Stimulated activated memory B cell treated with anti-CD40 and anti-IgM and Interleukin-4, amounts not matched to agents 10 μg/mL and 1 μg/mL and 100 μg/mL, for 72 hours (primary cell): ENCODE measurements around the gene PACS1.

Experiments used
- ATAC-seq: fragments of 150-1000 bp; cut with Tn5 transposase; 2 replicates; pipeline ENCODE4 v1.10.0; 2021
- H3K27ac Mint-ChIP-seq: one replicate; pipeline ENCODE4 v1.8.0; 2022; ENCODE audit warnings: mild to moderate bottlenecking, mixed read lengths
- H3K27me3 Mint-ChIP-seq: one replicate; pipeline ENCODE4 v1.8.0; 2022; ENCODE audit warnings: mixed read lengths
- H3K36me3 Mint-ChIP-seq: one replicate; pipeline ENCODE4 v1.8.0; 2022; ENCODE audit warnings: mixed read lengths
- H3K4me1 Mint-ChIP-seq: one replicate; pipeline ENCODE4 v1.8.0; 2022; ENCODE audit warnings: mixed read lengths
- H3K4me3 Mint-ChIP-seq: one replicate; pipeline ENCODE4 v1.8.0; 2022; ENCODE audit warnings: mild to moderate bottlenecking, moderate library complexity, mixed read lengths
- H3K9me3 Mint-ChIP-seq: one replicate; pipeline ENCODE4 v1.8.0; 2022; ENCODE audit warnings: mixed read lengths

The PACS1 gene

DNA sequence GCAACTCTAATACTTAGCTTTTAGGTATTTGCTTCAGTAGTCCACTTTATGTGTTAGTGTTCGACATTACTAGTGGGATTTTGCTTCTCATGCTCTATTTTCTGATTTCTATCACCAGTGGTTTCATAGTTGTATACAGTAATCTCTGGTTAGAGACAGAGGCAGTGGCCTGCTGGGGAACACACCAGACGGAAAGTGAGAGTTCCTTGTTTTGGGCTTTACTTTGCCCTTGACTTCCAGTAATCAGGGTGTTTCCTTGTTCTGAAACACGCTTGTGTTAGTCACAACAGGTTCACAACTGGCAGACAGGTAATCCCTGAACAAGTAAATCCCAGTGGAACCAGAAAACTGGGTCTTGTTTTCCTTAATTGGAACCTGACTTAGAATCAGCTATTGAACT is 56.0 kb downstream of the PACS1 start:
- Mint-ChIP-seq H3K9me3 (no peaks in the 10 kb centered on the region), H3K4me1 (peaks cover 77% of the 10 kb centered on the region), H3K4me3 (peak overlapping the region; percentile 80), H3K27me3 (no peaks in the 10 kb centered on the region), H3K27ac (peak overlapping the region; percentile 93), H3K36me3 (peaks cover 5% of the 10 kb centered on the region)
- ATAC-seq = peak; percentile 68

DNA sequence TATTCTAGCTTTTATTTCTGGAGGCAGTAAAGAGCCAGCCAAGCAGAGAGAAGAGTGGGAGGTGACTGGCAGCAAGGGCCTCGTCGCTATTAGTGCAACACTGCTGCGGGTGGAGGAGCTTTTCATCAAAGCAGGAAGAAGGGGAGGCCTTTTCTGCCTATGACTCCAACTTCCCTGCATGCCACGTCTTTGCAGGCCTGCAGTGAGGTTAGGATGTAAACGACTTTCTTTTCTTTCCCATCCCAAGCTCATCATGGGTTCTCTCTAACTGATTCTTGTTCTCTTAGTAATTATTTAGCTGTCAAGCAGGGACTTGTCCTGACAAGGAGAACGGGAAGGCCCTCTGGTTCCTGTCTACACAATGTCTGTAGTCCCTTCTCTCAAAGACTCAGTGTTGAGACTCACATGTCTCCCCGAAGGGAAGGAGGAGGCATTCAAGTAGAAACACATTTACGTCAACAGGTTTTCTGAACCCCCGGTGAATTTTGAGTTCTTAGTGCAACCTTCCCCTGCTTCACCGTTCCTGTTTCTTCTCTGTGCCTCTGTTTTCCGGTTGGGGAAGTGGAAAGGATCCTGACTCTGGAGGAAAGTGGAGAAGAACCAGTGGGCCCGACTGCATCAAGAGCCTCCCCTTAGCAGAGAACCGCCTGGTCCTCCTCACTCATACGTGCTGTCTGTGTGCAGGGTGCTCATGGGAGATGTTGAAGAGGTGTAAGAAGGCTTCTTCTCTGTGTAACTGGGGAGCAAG is 56.9 kb downstream of the PACS1 start:
- peak; percentile 94 for ATAC-seq
- no peaks in the 10 kb centered on the region for H3K27me3 Mint-ChIP-seq
- H3K4me1 Mint-ChIP-seq = peaks cover 79% of the 10 kb centered on the region
- peak overlapping the region; percentile 80 for H3K4me3 Mint-ChIP-seq
- H3K27ac Mint-ChIP-seq = peak overlapping the region; percentile 93
- H3K36me3 Mint-ChIP-seq = peaks cover 2% of the 10 kb centered on the region
- H3K9me3 Mint-ChIP-seq = no peaks in the 10 kb centered on the region

DNA sequence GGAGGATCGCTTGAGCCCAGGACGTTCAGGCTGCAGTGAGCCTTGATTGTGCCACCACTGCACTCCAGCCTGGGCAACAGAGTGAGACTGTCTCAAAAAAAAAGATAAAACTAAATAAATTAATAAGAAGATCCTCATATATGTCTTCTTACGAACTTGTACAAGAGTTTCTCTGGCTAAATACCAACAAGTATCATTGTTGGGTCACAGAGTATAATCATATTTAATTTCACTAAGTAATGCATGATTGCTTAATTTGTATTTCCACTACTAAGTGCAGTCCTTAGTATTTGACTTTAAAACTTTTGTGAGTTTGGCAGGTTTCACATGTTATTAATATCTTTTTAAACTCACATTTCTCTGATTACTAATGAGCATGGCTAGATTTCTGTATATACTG is 60.9 kb downstream of the PACS1 start:
- peak overlapping the region; percentile 82 for H3K27ac Mint-ChIP-seq
- no peak for ATAC-seq
- no peaks in the 10 kb centered on the region for H3K9me3 Mint-ChIP-seq
- no peaks in the 10 kb centered on the region for H3K27me3 Mint-ChIP-seq
- H3K4me3 Mint-ChIP-seq = no peak overlapping the region
- peaks cover 83% of the 10 kb centered on the region for H3K4me1 Mint-ChIP-seq
- H3K36me3 Mint-ChIP-seq = peaks cover 6% of the 10 kb centered on the region

GRCh38 chr11:66131937-66132632 is 62.0 kb downstream of the PACS1 start:
- Mint-ChIP-seq H3K27me3 (no peaks in the 10 kb centered on the region), H3K4me1 (peaks cover 83% of the 10 kb centered on the region), H3K9me3 (no peaks in the 10 kb centered on the region), H3K4me3 (peak overlapping the region; percentile 41), H3K27ac (peak overlapping the region; percentile 82), H3K36me3 (peaks cover 6% of the 10 kb centered on the region)
- peak; percentile 31 for ATAC-seq

- no peak overlapping the region for H3K4me3 Mint-ChIP-seq
- H3K27me3 Mint-ChIP-seq = no peaks in the 10 kb centered on the region
- no peaks in the 10 kb centered on the region for H3K9me3 Mint-ChIP-seq
- H3K27ac Mint-ChIP-seq = peak overlapping the region; percentile 35
- ATAC-seq = no peak
- H3K36me3 Mint-ChIP-seq = peaks cover 6% of the 10 kb centered on the region
- H3K4me1 Mint-ChIP-seq = peaks cover 78% of the 10 kb centered on the region
Measured at GRCh38 chr11:66133216-66133775, 63.2 kb downstream of the PACS1 start.

DNA sequence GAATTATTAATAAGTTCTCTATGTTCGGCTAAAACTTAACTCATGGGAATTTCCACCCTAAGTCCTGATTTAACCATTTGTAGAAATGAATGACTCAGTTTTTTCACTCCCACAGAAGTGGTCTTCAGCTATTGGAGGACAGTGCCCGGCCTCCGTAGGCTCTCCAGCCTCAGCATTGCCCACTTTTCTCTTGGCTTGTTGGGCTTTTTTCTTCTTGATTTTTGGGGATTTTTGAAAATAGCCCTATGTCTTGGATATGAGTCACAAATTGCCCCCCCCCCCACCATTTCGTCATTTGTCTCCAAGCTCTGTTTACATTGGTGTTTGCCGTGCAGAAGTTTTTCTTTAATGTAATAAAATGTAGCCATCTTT is 66.7 kb downstream of the PACS1 start:
- Mint-ChIP-seq H3K27me3 (no peaks in the 10 kb centered on the region), H3K4me1 (peaks cover 72% of the 10 kb centered on the region), H3K9me3 (no peaks in the 10 kb centered on the region), H3K4me3 (no peak overlapping the region), H3K27ac (peak overlapping the region; percentile 56), H3K36me3 (peaks cover 6% of the 10 kb centered on the region)
- ATAC-seq = no peak

GRCh38 chr11:66139817-66140404 is 69.8 kb downstream of the PACS1 start:
- H3K36me3 Mint-ChIP-seq = no peaks in the 10 kb centered on the region
- peaks cover 70% of the 10 kb centered on the region for H3K4me1 Mint-ChIP-seq
- no peak overlapping the region for H3K4me3 Mint-ChIP-seq
- no peaks in the 10 kb centered on the region for H3K27me3 Mint-ChIP-seq
- peak overlapping the region; percentile 19 for H3K27ac Mint-ChIP-seq
- H3K9me3 Mint-ChIP-seq = no peaks in the 10 kb centered on the region
- no peak for ATAC-seq

DNA sequence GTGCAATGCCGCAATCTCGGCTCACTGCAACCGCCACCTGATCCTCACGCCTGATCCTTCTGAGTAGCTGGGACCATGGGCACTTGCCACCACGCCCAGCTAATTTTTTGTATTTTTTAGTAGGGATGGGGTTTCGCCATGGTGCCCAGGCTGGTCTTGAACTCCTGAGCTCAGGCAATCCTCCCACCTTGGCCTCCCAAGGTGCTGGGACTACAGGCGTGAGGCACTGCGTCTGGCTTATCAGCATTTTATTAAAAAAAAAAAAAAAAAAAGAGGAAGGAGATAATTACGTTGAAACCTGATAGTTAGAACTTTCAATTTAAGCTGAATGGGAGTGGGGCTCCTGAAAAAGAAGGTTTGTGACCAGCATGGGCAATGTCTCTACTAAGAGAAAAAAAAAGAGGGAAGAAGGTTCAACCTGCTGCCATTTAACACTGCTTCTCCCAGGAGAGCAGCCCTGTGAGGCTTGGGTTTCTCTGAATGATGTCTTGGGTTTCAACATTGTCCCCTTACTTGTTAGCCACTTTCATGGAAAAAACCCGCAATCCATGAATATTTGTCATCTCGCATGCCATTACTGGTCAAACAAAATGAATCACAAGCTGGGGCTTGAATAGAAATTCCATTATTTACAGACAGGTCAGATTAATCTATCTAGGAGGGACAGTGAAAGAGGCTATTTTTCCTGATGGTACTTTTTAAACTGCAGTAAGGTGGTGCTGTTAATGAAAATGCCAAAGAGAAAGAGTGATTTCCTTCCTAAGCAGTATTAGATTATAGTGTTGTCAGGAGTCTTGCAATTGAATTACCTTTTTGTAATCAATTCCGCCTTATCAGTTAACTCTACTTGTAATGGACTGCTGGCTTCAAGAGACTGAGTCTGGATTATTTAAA is 72.5 kb downstream of the PACS1 start:
- no peaks in the 10 kb centered on the region for H3K9me3 Mint-ChIP-seq
- H3K4me3 Mint-ChIP-seq = no peak overlapping the region
- H3K27ac Mint-ChIP-seq = no peak overlapping the region
- peaks cover 67% of the 10 kb centered on the region for H3K4me1 Mint-ChIP-seq
- no peak for ATAC-seq
- no peaks in the 10 kb centered on the region for H3K27me3 Mint-ChIP-seq
- peaks cover 24% of the 10 kb centered on the region for H3K36me3 Mint-ChIP-seq

GRCh38 chr11:66143264-66143566 is 73.1 kb downstream of the PACS1 start:
- Mint-ChIP-seq H3K27ac (no peak overlapping the region), H3K9me3 (no peaks in the 10 kb centered on the region), H3K36me3 (peaks cover 24% of the 10 kb centered on the region), H3K27me3 (no peaks in the 10 kb centered on the region), H3K4me1 (peaks cover 66% of the 10 kb centered on the region), H3K4me3 (no peak overlapping the region)
- no peak for ATAC-seq

- ATAC-seq = no peak
- Mint-ChIP-seq H3K36me3 (peaks cover 24% of the 10 kb centered on the region), H3K27me3 (no peaks in the 10 kb centered on the region), H3K4me3 (no peak overlapping the region), H3K4me1 (peaks cover 57% of the 10 kb centered on the region), H3K27ac (peak overlapping the region; percentile 27), H3K9me3 (no peaks in the 10 kb centered on the region)
Measured at GRCh38 chr11:66143996-66144678, 74.1 kb downstream of the PACS1 start.

DNA sequence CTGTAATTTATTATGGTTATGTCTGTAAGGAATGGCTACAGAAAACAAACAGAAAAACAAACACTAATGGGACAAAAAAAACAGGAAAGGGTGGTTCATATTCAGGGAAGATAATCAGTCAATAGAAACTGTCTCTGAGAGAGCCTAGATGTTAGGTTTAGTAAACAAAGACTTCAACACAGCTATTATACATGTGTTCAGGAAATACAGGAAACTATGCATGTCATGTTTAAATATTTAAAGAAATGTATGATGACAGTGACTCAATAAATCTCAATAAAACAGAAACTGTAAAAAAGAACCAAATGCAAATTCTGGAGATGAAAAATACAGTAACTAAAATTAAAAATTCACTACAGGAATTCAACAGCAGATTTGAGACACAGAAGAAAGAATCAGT is 76.0 kb downstream of the PACS1 start:
- Mint-ChIP-seq H3K4me1 (peaks cover 60% of the 10 kb centered on the region), H3K36me3 (peaks cover 29% of the 10 kb centered on the region), H3K9me3 (no peaks in the 10 kb centered on the region), H3K4me3 (no peak overlapping the region), H3K27me3 (no peaks in the 10 kb centered on the region), H3K27ac (peak overlapping the region; percentile 62)
- no peak for ATAC-seq

DNA sequence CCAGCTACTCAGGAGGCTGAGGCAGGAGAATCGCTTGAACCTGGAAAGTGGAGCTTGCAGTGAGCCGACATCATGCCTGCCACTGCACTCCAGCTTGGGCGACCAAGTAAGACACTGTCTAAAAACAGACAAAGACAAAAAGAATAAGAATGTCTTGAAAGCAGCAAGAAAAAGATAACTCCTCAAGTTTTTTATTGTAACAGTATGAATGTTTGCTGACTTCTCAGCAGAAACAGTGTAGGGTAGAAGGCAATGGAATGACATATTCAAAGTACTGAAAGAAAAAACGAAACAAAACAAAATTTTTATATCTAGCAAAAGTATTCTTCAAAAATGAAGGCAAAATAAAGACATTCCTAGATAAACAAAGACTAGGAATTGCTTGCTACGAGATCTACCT is 76.9 kb downstream of the PACS1 start:
- Mint-ChIP-seq H3K27me3 (no peaks in the 10 kb centered on the region), H3K9me3 (no peaks in the 10 kb centered on the region), H3K4me1 (peaks cover 69% of the 10 kb centered on the region), H3K36me3 (peaks cover 38% of the 10 kb centered on the region), H3K27ac (no peak overlapping the region), H3K4me3 (no peak overlapping the region)
- ATAC-seq = no peak

DNA sequence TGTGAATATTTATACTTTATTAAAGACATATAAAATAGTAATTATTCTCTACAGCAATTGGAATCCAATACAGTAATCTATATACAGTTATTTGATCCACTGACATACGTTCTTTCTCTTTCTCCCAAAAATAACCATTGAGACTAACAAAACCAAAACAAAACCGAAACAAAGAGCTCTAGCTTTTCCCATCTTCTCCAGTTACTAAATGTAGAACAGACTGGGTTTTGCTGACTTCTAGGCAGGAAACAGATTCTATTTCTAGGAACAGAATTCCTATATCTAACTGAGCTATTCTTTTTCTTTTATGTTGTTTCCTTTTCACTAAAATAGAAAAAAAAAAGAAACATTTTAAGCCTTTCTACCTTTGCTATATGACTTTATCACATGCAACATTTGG is 80.1 kb downstream of the PACS1 start:
- no peak overlapping the region for H3K27ac Mint-ChIP-seq
- peaks cover 5% of the 10 kb centered on the region for H3K9me3 Mint-ChIP-seq
- H3K4me3 Mint-ChIP-seq = no peak overlapping the region
- ATAC-seq = no peak
- no peaks in the 10 kb centered on the region for H3K27me3 Mint-ChIP-seq
- H3K36me3 Mint-ChIP-seq = peaks cover 45% of the 10 kb centered on the region
- peaks cover 46% of the 10 kb centered on the region for H3K4me1 Mint-ChIP-seq

- Mint-ChIP-seq H3K27me3 (no peaks in the 10 kb centered on the region), H3K36me3 (peaks cover 39% of the 10 kb centered on the region), H3K9me3 (peaks cover 5% of the 10 kb centered on the region), H3K4me3 (no peak overlapping the region), H3K4me1 (peaks cover 40% of the 10 kb centered on the region), H3K27ac (no peak overlapping the region)
- no peak for ATAC-seq
Measured at GRCh38 chr11:66150725-66151124, 80.7 kb downstream of the PACS1 start.
